Liver (tissue), 9 donors: ENCODE data around the gene SERINC5. TPM values are rescaled to one million over a fixed set of nuclear protein-coding genes. Genes with fewer than 3 reads are reported as not detected.

Experiments used
- DNase-seq: peaks from one replicate; pipeline ENCODE4 v3.0.0-alpha.2; 2017; ENCODE audit warnings: low spot score
- H3K27ac ChIP-seq, 2 donors: one replicate each; pipeline ENCODE4 v1.7.0; 2013; ENCODE audit warnings: inconsistent platforms in 2 of 2, low read length in 2 of 2, control low read depth in 1 of 2, low read depth in 1 of 2, mild to moderate bottlenecking in 1 of 2
- H3K27me3 ChIP-seq, 4 donors: one replicate each; pipeline versions ENCODE4 v1.6.1 to v1.7.0; 2013; ENCODE audit warnings: low read length in 3 of 4, inconsistent platforms in 1 of 4, mild to moderate bottlenecking in 1 of 4, moderate library complexity in 1 of 4; ENCODE audit not compliant: control insufficient read depth in 4 of 4, insufficient read depth in 4 of 4
- H3K36me3 ChIP-seq, 4 donors: one replicate each; pipeline versions ENCODE4 v1.6.1 to v1.7.0; 2013; ENCODE audit warnings: low read length in 3 of 4, mild to moderate bottlenecking in 3 of 4, low read depth in 1 of 4, moderate library complexity in 1 of 4; ENCODE audit not compliant: control insufficient read depth in 4 of 4, insufficient read depth in 3 of 4
- H3K4me1 ChIP-seq, 4 donors: one replicate each; pipeline versions ENCODE4 v1.6.1 to v1.7.0; 2013; ENCODE audit warnings: low read length in 3 of 4, mild to moderate bottlenecking in 3 of 4, moderate library complexity in 1 of 4; ENCODE audit not compliant: control insufficient read depth in 4 of 4, insufficient read depth in 4 of 4
- H3K4me3 ChIP-seq, 3 donors: one replicate each; pipeline versions ENCODE4 v1.6.1 to v1.7.0; 2013; ENCODE audit warnings: low read length in 3 of 3, control low read depth in 1 of 3, low read depth in 1 of 3, mild to moderate bottlenecking in 1 of 3
- H3K9ac ChIP-seq, 2 donors: one replicate each; pipeline ENCODE4 v1.7.0; 2013; ENCODE audit warnings: low read length in 2 of 2, mild to moderate bottlenecking in 2 of 2, moderate library complexity in 2 of 2, control low read depth in 1 of 2, low read depth in 1 of 2
- H3K9me3 ChIP-seq, 4 donors: one replicate each; pipeline versions ENCODE4 v1.6.1 to v1.7.0; 2013; ENCODE audit warnings: low read length in 3 of 4; ENCODE audit not compliant: control insufficient read depth in 4 of 4
- ATF3 ChIP-seq: IDR thresholded peaks from 2 replicates; pipeline ENCODE4 v1.6.1; 2016; ENCODE audit warnings: antibody characterized with exemption
- EGR1 ChIP-seq, 2 donors: IDR thresholded peaks; 2 replicates each; pipeline ENCODE4 v1.6.1; 2016 to 2018; ENCODE audit warnings: antibody characterized with exemption in 2 of 2, low read depth in 2 of 2
- FOXA1 ChIP-seq: IDR thresholded peaks from 2 replicates; pipeline ENCODE4 v1.6.1; 2016; ENCODE audit warnings: antibody characterized with exemption
- FOXA2 ChIP-seq: IDR thresholded peaks from 2 replicates; pipeline ENCODE4 v1.6.1; 2016; ENCODE audit warnings: antibody characterized with exemption
- GABPA ChIP-seq, 2 donors: IDR thresholded peaks in 1 of 2; conservative IDR thresholded peaks in 1 of 2; 2 replicates each; pipeline ENCODE4 v1.6.1; 2016; ENCODE audit warnings: antibody characterized with exemption in 2 of 2, mild to moderate bottlenecking in 1 of 2, moderate library complexity in 1 of 2
- HNF4A ChIP-seq, 2 donors: conservative IDR thresholded peaks; 2 replicates each; pipeline ENCODE4 v1.6.1; 2016; ENCODE audit warnings: antibody characterized with exemption in 2 of 2, mild to moderate bottlenecking in 2 of 2
- HNF4G ChIP-seq: IDR thresholded peaks from 2 replicates; pipeline ENCODE4 v1.6.1; 2016; ENCODE audit warnings: antibody characterized with exemption
- JUND ChIP-seq, 2 donors: IDR thresholded peaks; 2 replicates each; pipeline ENCODE4 v1.6.1; 2016; ENCODE audit warnings: antibody characterized with exemption in 2 of 2
- MAX ChIP-seq: IDR thresholded peaks from 2 replicates; pipeline ENCODE4 v1.6.1; 2016; ENCODE audit warnings: antibody characterized with exemption
- NR2F2 ChIP-seq: IDR thresholded peaks from 2 replicates; pipeline ENCODE4 v1.6.1; 2016; ENCODE audit warnings: antibody characterized with exemption
- RAD21 ChIP-seq, 2 donors: IDR thresholded peaks; 2 replicates each; pipeline ENCODE4 v1.6.1; 2016; ENCODE audit warnings: antibody characterized with exemption in 2 of 2, mild to moderate bottlenecking in 2 of 2
- RXRA ChIP-seq, 2 donors: IDR thresholded peaks; 2 replicates each; pipeline ENCODE4 v1.6.1; 2017 to 2018; ENCODE audit warnings: antibody characterized with exemption in 2 of 2, mild to moderate bottlenecking in 1 of 2
- SP1 ChIP-seq: IDR thresholded peaks from 2 replicates; pipeline ENCODE4 v1.6.1; 2018; ENCODE audit warnings: antibody characterized with exemption, mild to moderate bottlenecking
- TAF1 ChIP-seq: conservative IDR thresholded peaks from 2 replicates; pipeline ENCODE4 v1.6.1; 2016; ENCODE audit warnings: antibody characterized with exemption, mild to moderate bottlenecking
- YY1 ChIP-seq: IDR thresholded peaks from 2 replicates; pipeline ENCODE4 v1.6.1; 2016; ENCODE audit warnings: antibody characterized with exemption, mild to moderate bottlenecking
- ZBTB33 ChIP-seq: IDR thresholded peaks from 2 replicates; pipeline ENCODE4 v1.6.1; 2016; ENCODE audit warnings: antibody characterized with exemption
- WGBS: extraction: QIAGEN DNeasy Blood & Tissue Kit; methylation state at CpG from one replicate; pipeline ENCODE4 v1.1.7; 2013; 5-methylcytosine and 5-hydroxymethylcytosine counted together
- polyA plus RNA-seq, 2 donors: library from polyadenylated mRNA; stranded (reverse) in 1 of 2; unstranded in 1 of 2; fragments of 200-250 nt in 1 of 2; fragments of >200 nt in 1 of 2; fragmentation: Nextera tagmentation in 1 of 2; extraction: Ambion mirVana in 1 of 2; gene quantifications; one replicate each; pipeline versions ENCODE4 v1.2.1 to v1.2.3, GENCODE V29; 2013 to 2015
- total RNA-seq, 2 donors: library from RNA; depleted of rRNA; stranded (reverse); fragments of >200 nt; gene quantifications; one replicate each; pipeline ENCODE4 v1.2.3, GENCODE V29; 2014
- donor health status: healthy.
- donor health status: healthy.
- donor health status: healthy.
- donor health status: healthy.
- donor health status: healthy.

Gene SERINC5
- total and polyA plus RNA-seq, 4 donors, result 22.2 to 82.3 (median 32.0) TPM

- TF ChIP-seq MAX, result no peak
- TF ChIP-seq SP1, result no peak
- TF ChIP-seq YY1, result no peak
- TF ChIP-seq JUND (IDR thresholded peaks at IDR 0.05), result no peak
- TF ChIP-seq EGR1 (IDR thresholded peaks at IDR 0.05; ENCODE audit: low read depth in 2 of 2), result no peak
- TF ChIP-seq TAF1, result no peak
- TF ChIP-seq NR2F2, result no peak
- no peak for TF ChIP-seq RAD21 (IDR thresholded peaks at IDR 0.05)
- TF ChIP-seq ATF3, result no peak
- TF ChIP-seq ZBTB33, result no peak
- TF ChIP-seq RXRA (IDR thresholded peaks at IDR 0.05), result no peak
- TF ChIP-seq FOXA2, result no peak
- TF ChIP-seq GABPA (IDR thresholded peaks at IDR 0.05 in 1 of 2, conservative IDR thresholded peaks at IDR 0.05 in 1 of 2), result no peak
- TF ChIP-seq HNF4A (conservative IDR thresholded peaks at IDR 0.05), result no peak
- TF ChIP-seq HNF4G, result no peak
- no peak overlapping the region for H3K9ac ChIP-seq
- no peak for DNase-seq
- no peaks in the 10 kb centered on the region for H3K4me1 ChIP-seq
- WGBS, result 87% methylated on average over 4 of the region's 4 CpGs
- no peaks in the 10 kb centered on the region for H3K27me3 ChIP-seq
- no peaks in the 10 kb centered on the region for H3K36me3 ChIP-seq
- no peak overlapping the region for H3K27ac ChIP-seq
- H3K9me3 ChIP-seq, result no peaks in the 10 kb centered on the region
- no peak overlapping the region for H3K4me3 ChIP-seq
Measured at GRCh38 chr5:80068775-80069174, 187.1 kb downstream of the SERINC5 start.

DNA sequence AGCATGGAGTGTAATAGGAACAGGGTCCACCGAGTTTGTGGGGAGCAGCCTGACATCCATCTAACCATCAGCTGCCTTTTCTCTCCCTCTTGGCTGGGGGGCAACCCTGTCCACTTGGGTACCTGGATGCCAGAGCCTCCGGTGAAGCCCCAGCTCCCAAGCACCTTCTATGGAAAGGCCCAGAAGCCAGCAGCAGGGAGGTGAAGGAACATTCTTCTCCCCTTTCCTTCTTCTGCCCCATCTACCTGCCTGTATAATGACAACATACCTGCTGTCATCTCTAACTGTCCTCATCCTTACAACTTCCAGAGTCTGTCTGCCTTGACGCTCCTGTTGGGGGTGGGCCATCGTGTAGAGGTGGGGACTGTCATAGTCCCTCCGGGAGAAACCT is 187.6 kb downstream of the SERINC5 start:
- 96% methylated on average over 5 of the region's 5 CpGs for WGBS

GRCh38 chr5:80067531-80068245 is 188.2 kb downstream of the SERINC5 start:
- no peak overlapping the region for H3K9ac ChIP-seq
- 89% methylated on average over 8 of the region's 8 CpGs for WGBS
- TF ChIP-seq YY1, result no peak
- no peak for TF ChIP-seq JUND (IDR thresholded peaks at IDR 0.05)
- TF ChIP-seq TAF1, result no peak
- no peak for TF ChIP-seq EGR1 (IDR thresholded peaks at IDR 0.05; ENCODE audit: low read depth in 2 of 2)
- TF ChIP-seq ATF3, result no peak
- no peak for TF ChIP-seq NR2F2
- TF ChIP-seq RAD21 (IDR thresholded peaks at IDR 0.05), result no peak
- no peak for TF ChIP-seq MAX
- TF ChIP-seq HNF4G, result no peak
- no peak for TF ChIP-seq SP1
- TF ChIP-seq FOXA1, result no peak
- no peak for TF ChIP-seq ZBTB33

More for the DNA sequence above, 187.6 kb downstream of the SERINC5 start:
- H3K36me3 ChIP-seq, result no peaks in the 10 kb centered on the region
- H3K27me3 ChIP-seq, result no peaks in the 10 kb centered on the region
- no peak overlapping the region for H3K4me3 ChIP-seq
- H3K9ac ChIP-seq, result no peak overlapping the region
- DNase-seq, result no peak
- TF ChIP-seq ATF3 (no peak), TAF1 (no peak), YY1 (no peak), NR2F2 (no peak), RXRA (IDR thresholded peaks at IDR 0.05) (no peak), HNF4G (no peak)
- no peaks in the 10 kb centered on the region for H3K9me3 ChIP-seq
- H3K4me1 ChIP-seq, result no peaks in the 10 kb centered on the region
- no peak overlapping the region for H3K27ac ChIP-seq

More at GRCh38 chr5:80067531-80068245, 188.2 kb downstream of the SERINC5 start:
- H3K4me1 ChIP-seq, result no peaks in the 10 kb centered on the region
- H3K4me3 ChIP-seq, result no peak overlapping the region
- no peak overlapping the region for H3K27ac ChIP-seq
- no peaks in the 10 kb centered on the region for H3K9me3 ChIP-seq
- H3K27me3 ChIP-seq, result no peaks in the 10 kb centered on the region
- no peak for DNase-seq
- no peaks in the 10 kb centered on the region for H3K36me3 ChIP-seq
